GM12878 (cell line): ENCODE results near the gene B3GALT6.

Experiments used
- BMI1 ChIP-seq: fragments of 450-650 bp; IDR thresholded peaks from 2 replicates; pipeline ENCODE4 v1.6.1; 2016; ENCODE audit warnings: mild to moderate bottlenecking, moderate library complexity, borderline replicate concordance
- CREB1 ChIP-seq: IDR thresholded peaks from 2 replicates; pipeline ENCODE4 v1.6.1; 2012; ENCODE audit warnings: low read depth, mild to moderate bottlenecking, inconsistent platforms
- GABPA ChIP-seq: IDR thresholded peaks from 2 replicates; pipeline ENCODE4 v1.6.1; 2014; ENCODE audit warnings: antibody characterized with exemption, low read depth, mild to moderate bottlenecking, inconsistent platforms
- PAX8 ChIP-seq: fragments of 450-650 bp; IDR thresholded peaks from 2 replicates; pipeline ENCODE4 v1.6.1; 2017; ENCODE audit warnings: mild to moderate bottlenecking, moderate library complexity
- POLR2AphosphoS5 ChIP-seq: IDR thresholded peaks from 2 replicates; pipeline ENCODE4 v1.6.1; 2011; ENCODE audit warnings: mild to moderate bottlenecking, low read length, inconsistent platforms
- TF ChIP-seq, protein P1 (sequence below): fragments of 450-650 bp; IDR thresholded peaks from 2 replicates; pipeline ENCODE4 v1.6.1; 2017; ENCODE audit warnings: mild to moderate bottlenecking, moderate library complexity
- TF ChIP-seq, protein P2 (sequence below), 3 experiments: IDR thresholded peaks in 2 of 3; conservative IDR thresholded peaks in 1 of 3; 2 replicates each; pipeline ENCODE4 v1.5.1; 2011; ENCODE audit warnings: low read depth in 3 of 3, low read length in 3 of 3, mild to moderate bottlenecking in 3 of 3, control low read depth in 2 of 3, moderate library complexity in 2 of 3, inconsistent platforms in 1 of 3, mixed read lengths in 1 of 3; ENCODE audit not compliant: control insufficient read depth in 2 of 3, insufficient read depth in 1 of 3; ENCODE audit errors: extremely low read depth in 1 of 3

DNA sequence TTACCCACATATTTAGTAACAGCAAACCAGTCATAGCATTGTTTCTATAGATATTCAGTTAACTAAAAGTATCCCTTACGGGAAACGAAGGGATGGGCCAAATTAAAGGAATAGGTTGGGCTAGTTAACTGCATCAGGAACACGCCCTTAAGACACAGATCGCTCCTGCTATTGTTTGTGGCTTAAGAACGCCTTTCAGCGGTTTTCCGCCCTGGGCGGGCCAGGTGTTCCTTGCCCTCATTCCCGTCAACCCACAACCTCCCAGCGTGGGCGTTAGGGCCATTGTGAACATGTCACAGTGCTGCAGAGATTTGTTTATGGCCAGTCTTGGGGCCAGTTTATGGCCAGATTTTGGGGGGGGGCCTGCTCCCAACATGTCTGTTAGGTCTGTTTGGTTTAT lies 40.3 kb upstream of the B3GALT6 start:
- TF ChIP-seq, protein P1, sequence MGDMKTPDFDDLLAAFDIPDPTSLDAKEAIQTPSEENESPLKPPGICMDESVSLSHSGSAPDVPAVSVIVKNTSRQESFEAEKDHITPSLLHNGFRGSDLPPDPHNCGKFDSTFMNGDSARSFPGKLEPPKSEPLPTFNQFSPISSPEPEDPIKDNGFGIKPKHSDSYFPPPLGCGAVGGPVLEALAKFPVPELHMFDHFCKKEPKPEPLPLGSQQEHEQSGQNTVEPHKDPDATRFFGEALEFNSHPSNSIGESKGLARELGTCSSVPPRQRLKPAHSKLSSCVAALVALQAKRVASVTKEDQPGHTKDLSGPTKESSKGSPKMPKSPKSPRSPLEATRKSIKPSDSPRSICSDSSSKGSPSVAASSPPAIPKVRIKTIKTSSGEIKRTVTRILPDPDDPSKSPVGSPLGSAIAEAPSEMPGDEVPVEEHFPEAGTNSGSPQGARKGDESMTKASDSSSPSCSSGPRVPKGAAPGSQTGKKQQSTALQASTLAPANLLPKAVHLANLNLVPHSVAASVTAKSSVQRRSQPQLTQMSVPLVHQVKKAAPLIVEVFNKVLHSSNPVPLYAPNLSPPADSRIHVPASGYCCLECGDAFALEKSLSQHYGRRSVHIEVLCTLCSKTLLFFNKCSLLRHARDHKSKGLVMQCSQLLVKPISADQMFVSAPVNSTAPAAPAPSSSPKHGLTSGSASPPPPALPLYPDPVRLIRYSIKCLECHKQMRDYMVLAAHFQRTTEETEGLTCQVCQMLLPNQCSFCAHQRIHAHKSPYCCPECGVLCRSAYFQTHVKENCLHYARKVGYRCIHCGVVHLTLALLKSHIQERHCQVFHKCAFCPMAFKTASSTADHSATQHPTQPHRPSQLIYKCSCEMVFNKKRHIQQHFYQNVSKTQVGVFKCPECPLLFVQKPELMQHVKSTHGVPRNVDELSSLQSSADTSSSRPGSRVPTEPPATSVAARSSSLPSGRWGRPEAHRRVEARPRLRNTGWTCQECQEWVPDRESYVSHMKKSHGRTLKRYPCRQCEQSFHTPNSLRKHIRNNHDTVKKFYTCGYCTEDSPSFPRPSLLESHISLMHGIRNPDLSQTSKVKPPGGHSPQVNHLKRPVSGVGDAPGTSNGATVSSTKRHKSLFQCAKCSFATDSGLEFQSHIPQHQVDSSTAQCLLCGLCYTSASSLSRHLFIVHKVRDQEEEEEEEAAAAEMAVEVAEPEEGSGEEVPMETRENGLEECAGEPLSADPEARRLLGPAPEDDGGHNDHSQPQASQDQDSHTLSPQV: no peak
- no peak for TF ChIP-seq BMI1
- no peak for TF ChIP-seq POLR2AphosphoS5
- no peak for TF ChIP-seq CREB1
- TF ChIP-seq PAX8: no peak
- TF ChIP-seq GABPA: no peak
- TF ChIP-seq, protein P2, sequence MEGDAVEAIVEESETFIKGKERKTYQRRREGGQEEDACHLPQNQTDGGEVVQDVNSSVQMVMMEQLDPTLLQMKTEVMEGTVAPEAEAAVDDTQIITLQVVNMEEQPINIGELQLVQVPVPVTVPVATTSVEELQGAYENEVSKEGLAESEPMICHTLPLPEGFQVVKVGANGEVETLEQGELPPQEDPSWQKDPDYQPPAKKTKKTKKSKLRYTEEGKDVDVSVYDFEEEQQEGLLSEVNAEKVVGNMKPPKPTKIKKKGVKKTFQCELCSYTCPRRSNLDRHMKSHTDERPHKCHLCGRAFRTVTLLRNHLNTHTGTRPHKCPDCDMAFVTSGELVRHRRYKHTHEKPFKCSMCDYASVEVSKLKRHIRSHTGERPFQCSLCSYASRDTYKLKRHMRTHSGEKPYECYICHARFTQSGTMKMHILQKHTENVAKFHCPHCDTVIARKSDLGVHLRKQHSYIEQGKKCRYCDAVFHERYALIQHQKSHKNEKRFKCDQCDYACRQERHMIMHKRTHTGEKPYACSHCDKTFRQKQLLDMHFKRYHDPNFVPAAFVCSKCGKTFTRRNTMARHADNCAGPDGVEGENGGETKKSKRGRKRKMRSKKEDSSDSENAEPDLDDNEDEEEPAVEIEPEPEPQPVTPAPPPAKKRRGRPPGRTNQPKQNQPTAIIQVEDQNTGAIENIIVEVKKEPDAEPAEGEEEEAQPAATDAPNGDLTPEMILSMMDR (IDR thresholded peaks at IDR 0.05 in 2 of 3, conservative IDR thresholded peaks at IDR 0.05 in 1 of 3; ENCODE audit: control insufficient read depth in 2 of 3, extremely low read depth in 1 of 3, insufficient read depth in 1 of 3, low read depth in 3 of 3, low read length in 3 of 3): no peak
